Activated naive CD4-positive, alpha-beta T cell (primary cell): ENCODE results near the gene GCHFR.

Experiments used
- DNase-seq, 4 experiments: peaks; one replicate each; lab custom pipeline; 2025; lab: John Stamatoyannopoulos, UW

Gene GCHFR

GRCh38 chr15:40763801-40764628 is at the start of gene GCHFR:
GCHFR (plus strand) TSS chr15:40764068; CDS start chr15:40764181, 113 bp downstream.
- DNase-seq: peak in 2 of 4 experiments; percentile 22 to 61

- DNase-seq: no peak
These were observed 49.7 kb upstream of the GCHFR start for GRCh38 chr15:40714144-40714543.

GRCh38 chr15:40716165-40716564 is 47.7 kb upstream of the GCHFR start:
- no peak for DNase-seq

- no peak for DNase-seq
These were observed 42.2 kb upstream of the GCHFR start for GRCh38 chr15:40721701-40722100.

GRCh38 chr15:40722354-40722753 is 41.5 kb upstream of the GCHFR start:
- no peak for DNase-seq

GRCh38 chr15:40722934-40723333 is 40.9 kb upstream of the GCHFR start:
- no peak for DNase-seq

- DNase-seq: no peak
These were observed 39.9 kb upstream of the GCHFR start for GRCh38 chr15:40723919-40724318.

- no peak for DNase-seq
These were observed 32.8 kb upstream of the GCHFR start for GRCh38 chr15:40731034-40731433.

GRCh38 chr15:40736575-40736974 is 27.3 kb upstream of the GCHFR start:
- no peak for DNase-seq

- no peak for DNase-seq
These were observed 26.8 kb upstream of the GCHFR start for GRCh38 chr15:40737048-40737447.

- DNase-seq: no peak
These were observed 24.8 kb upstream of the GCHFR start for GRCh38 chr15:40739047-40739446.

- no peak for DNase-seq
These were observed 24.0 kb upstream of the GCHFR start for GRCh38 chr15:40739854-40740253.

GRCh38 chr15:40743485-40743901 is 20.4 kb upstream of the GCHFR start:
- no peak for DNase-seq

- no peak for DNase-seq
These were observed 19.7 kb upstream of the GCHFR start for GRCh38 chr15:40743921-40744814.

- no peak for DNase-seq
These were observed 19.1 kb upstream of the GCHFR start for GRCh38 chr15:40744815-40745152.

GRCh38 chr15:40746916-40747418 is 16.9 kb upstream of the GCHFR start:
- no peak for DNase-seq

- no peak for DNase-seq
These were observed 15.9 kb upstream of the GCHFR start for GRCh38 chr15:40747685-40748631.

GRCh38 chr15:40749151-40749630 is 14.7 kb upstream of the GCHFR start:
- no peak for DNase-seq

- DNase-seq: no peak
These were observed 13.0 kb upstream of the GCHFR start for GRCh38 chr15:40750885-40751284.

GRCh38 chr15:40751745-40752144 is 12.1 kb upstream of the GCHFR start:
- DNase-seq: no peak

GRCh38 chr15:40754574-40754882 is 9.3 kb upstream of the GCHFR start:
- no peak for DNase-seq
